Measurements from ENCODE around the gene OBI1. TPM values are rescaled to one million over a fixed set of nuclear protein-coding genes. Genes with fewer than 3 reads are reported as not detected.

The OBI1 gene
- total and polyA plus RNA-seq, 2 donors from 2014 or later: 4.0 to 9.9 TPM

DNA sequence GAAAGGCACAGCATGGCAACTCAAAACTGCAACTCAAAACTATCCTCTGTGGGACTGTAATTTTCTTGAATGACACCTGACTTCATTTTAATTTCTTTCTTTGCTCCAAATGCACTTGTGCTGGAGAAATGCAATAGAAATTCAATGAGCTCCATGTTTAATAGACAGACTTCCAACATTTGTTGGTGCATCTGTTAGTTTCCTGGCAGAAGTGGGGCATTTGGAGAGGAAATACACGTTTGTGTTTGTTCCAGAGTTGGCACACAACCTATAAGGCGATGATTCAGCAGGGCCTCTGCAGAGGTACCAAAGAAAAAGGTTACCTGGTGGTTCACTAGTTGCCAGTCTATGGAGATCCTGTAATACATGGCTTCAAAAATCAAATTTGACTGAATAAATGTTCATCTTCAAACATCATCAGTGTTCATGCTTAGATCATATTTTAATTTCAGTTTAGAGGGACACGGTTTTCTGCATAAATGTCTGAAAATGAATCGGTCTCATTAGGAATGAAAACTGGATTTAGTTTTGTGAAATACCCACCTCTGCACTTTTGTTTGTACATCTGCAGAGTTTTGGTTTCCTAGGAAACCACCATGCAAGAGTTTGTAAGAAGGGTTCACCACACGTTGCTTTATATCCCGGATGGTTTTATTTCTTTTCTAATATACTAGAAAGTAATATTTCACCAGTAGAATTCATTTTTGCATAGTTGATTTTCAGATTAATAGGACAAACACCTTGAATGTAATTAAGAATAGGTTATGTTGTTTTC, 21.8 kb upstream of the OBI1 start:
- Histone ChIP-seq H3K4me3 (ENCODE audit: low read length in 3 of 3) (no peak overlapping the region), H3K9ac (ENCODE audit: low read length in 3 of 3) (no peak overlapping the region), H3K9me3 (ENCODE audit: control insufficient read depth in 2 of 3, insufficient read depth in 1 of 3, low read length in 3 of 3) (no peaks in the 10 kb centered on the region), H3K27ac (ENCODE audit: low read depth in 2 of 2, low read length in 2 of 2) (no peak overlapping the region), H3K27me3 (ENCODE audit: control insufficient read depth, insufficient read depth, low read length) (no peaks in the 10 kb centered on the region), H3K4me1 (ENCODE audit: control insufficient read depth in 2 of 3, insufficient read depth in 2 of 3, low read depth in 1 of 3, low read length in 3 of 3) (no peaks in the 10 kb centered on the region), H3K36me3 (ENCODE audit: control insufficient read depth in 2 of 3, insufficient read depth in 3 of 3, low read length in 3 of 3) (no peaks in the 10 kb centered on the region)
- no peak for FAIRE-seq
- DNase-seq: peak in 1 of 5 donors; percentile 14
- intact Hi-C loops (cut with DNase I): no loop called here
- TF ChIP-seq, protein P1, sequence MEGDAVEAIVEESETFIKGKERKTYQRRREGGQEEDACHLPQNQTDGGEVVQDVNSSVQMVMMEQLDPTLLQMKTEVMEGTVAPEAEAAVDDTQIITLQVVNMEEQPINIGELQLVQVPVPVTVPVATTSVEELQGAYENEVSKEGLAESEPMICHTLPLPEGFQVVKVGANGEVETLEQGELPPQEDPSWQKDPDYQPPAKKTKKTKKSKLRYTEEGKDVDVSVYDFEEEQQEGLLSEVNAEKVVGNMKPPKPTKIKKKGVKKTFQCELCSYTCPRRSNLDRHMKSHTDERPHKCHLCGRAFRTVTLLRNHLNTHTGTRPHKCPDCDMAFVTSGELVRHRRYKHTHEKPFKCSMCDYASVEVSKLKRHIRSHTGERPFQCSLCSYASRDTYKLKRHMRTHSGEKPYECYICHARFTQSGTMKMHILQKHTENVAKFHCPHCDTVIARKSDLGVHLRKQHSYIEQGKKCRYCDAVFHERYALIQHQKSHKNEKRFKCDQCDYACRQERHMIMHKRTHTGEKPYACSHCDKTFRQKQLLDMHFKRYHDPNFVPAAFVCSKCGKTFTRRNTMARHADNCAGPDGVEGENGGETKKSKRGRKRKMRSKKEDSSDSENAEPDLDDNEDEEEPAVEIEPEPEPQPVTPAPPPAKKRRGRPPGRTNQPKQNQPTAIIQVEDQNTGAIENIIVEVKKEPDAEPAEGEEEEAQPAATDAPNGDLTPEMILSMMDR (IDR thresholded peaks at IDR 0.05; ENCODE audit: borderline replicate concordance, extremely low read depth, insufficient read depth): no peak

DNA sequence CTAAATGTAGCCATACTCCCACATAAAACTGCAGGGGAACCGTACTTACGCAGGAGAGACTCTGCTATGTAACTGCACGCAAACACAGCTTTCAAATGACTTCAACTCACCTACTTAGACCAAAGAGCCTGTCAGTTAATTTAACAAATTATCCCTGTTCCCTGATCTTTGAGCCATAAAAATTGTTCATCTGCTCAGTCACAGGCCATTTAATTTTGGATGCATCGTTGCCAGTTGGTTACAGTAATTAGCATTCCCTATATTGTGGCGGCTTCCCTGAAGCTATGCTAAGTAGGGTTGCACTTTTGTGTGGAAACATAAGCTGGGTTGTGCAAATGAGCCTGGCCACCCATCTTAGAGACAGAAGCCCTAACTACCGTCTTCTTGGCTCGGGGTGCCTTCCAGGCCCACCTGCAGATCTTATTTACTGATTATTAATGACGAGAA, 21.2 kb upstream of the OBI1 start:
- no peaks in the 10 kb centered on the region for H3K27me3 ChIP-seq (ENCODE audit: control insufficient read depth, insufficient read depth, low read length)
- FAIRE-seq: no peak
- no peaks in the 10 kb centered on the region for H3K4me1 ChIP-seq (ENCODE audit: control insufficient read depth in 2 of 3, insufficient read depth in 2 of 3, low read depth in 1 of 3, low read length in 3 of 3)
- DNase-seq: peak in 3 of 5 donors; percentile 50 to 84 (median 76)
- no peak overlapping the region for H3K27ac ChIP-seq (ENCODE audit: low read depth in 2 of 2, low read length in 2 of 2)
- intact Hi-C loops (cut with DNase I): no loop called here
- no peak overlapping the region for H3K9ac ChIP-seq (ENCODE audit: low read length in 3 of 3)
- H3K36me3 ChIP-seq (ENCODE audit: control insufficient read depth in 2 of 3, insufficient read depth in 3 of 3, low read length in 3 of 3): no peaks in the 10 kb centered on the region
- TF ChIP-seq, protein P1 (IDR thresholded peaks at IDR 0.05; ENCODE audit: borderline replicate concordance, extremely low read depth, insufficient read depth): no peak
- H3K4me3 ChIP-seq (ENCODE audit: low read length in 3 of 3): no peak overlapping the region
- H3K9me3 ChIP-seq (ENCODE audit: control insufficient read depth in 2 of 3, insufficient read depth in 1 of 3, low read length in 3 of 3): no peaks in the 10 kb centered on the region

DNA sequence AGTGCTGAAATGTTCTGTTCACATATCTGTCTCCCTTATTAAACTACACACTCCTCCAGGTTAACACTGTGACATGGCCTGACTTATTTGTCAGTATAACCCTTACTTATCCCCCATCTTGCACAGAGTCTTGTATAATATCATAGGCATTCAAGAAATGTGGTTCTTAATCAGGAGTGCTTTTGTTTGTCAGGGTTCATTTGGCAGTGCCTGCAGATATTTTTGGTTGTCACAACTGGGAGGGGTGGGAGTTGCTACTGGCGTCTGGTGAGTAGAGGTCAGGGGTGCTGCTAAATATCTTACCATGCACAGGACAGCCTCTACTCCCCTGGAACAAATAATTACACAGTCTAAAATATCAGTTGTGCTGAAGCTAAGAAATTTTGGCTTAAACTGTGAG, 20.4 kb upstream of the OBI1 start:
- H3K36me3 ChIP-seq (ENCODE audit: control insufficient read depth in 2 of 3, insufficient read depth in 3 of 3, low read length in 3 of 3): no peaks in the 10 kb centered on the region
- H3K9ac ChIP-seq (ENCODE audit: low read length in 3 of 3): no peak overlapping the region
- no peak overlapping the region for H3K4me3 ChIP-seq (ENCODE audit: low read length in 3 of 3)
- H3K4me1 ChIP-seq (ENCODE audit: control insufficient read depth in 2 of 3, insufficient read depth in 2 of 3, low read depth in 1 of 3, low read length in 3 of 3): no peaks in the 10 kb centered on the region
- H3K9me3 ChIP-seq (ENCODE audit: control insufficient read depth in 2 of 3, insufficient read depth in 1 of 3, low read length in 3 of 3): no peaks in the 10 kb centered on the region
- no peak overlapping the region for H3K27ac ChIP-seq (ENCODE audit: low read depth in 2 of 2, low read length in 2 of 2)
- TF ChIP-seq, protein P1 (IDR thresholded peaks at IDR 0.05; ENCODE audit: borderline replicate concordance, extremely low read depth, insufficient read depth): no peak
- intact Hi-C loops (cut with DNase I): no loop called here
- FAIRE-seq: no peak
- DNase-seq: peak in 2 of 5 donors; percentile 32 to 36
- no peaks in the 10 kb centered on the region for H3K27me3 ChIP-seq (ENCODE audit: control insufficient read depth, insufficient read depth, low read length)

Data from kidney (tissue), 14 donors.